GM21723 (cell line): ENCODE results near the gene CHRNA4.

Source experiments
- ATAC-seq: cut with Tn5 transposase; IDR thresholded peaks from one replicate; pipeline ENCODE4 v1.9.1; 2021; ENCODE audit warnings: mild to moderate bottlenecking, moderate library complexity; ENCODE audit not compliant: unreplicated experiment

CHRNA4 gene

DNA sequence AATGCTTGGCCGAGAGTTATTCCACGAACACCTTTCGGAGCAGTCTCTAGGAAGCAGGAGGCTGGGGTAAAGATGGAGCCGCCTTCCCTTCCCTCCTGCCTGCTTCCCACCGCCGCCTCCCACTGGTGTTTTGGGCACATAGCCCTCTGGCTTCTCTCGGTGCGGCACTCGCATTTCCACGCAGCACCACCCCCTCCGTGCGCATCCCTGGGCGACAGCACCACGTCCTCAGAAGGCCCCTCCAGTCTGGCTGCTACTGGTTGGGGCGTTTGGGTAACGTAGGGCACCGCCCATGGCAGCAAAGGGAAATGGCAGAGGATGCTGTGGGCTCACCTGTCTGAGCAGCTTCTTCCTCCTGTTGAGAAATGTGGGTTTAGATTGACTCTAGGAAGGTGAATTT is 65.7 kb downstream of the CHRNA4 start:
- no peak for ATAC-seq

DNA sequence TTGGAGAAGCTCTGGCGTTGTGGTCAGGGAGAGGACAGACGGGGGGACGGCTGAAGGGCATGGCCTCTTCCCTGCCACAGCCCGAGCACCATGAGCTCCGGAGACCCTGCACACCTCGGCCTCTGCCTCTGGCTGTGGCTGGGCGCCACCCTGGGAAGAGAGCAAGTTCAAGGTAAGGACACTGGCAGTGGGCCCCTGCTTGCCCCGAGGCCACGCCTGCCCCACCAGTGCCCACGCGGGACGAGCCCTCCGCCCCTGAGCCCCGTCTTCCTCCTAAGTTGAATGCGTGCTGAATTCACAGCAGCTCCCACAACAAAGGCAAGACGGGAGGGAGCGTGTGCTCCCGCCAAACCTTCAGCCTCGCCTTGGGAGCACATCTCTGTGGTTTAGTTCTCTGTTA is 66.1 kb downstream of the CHRNA4 start:
- no peak for ATAC-seq

DNA sequence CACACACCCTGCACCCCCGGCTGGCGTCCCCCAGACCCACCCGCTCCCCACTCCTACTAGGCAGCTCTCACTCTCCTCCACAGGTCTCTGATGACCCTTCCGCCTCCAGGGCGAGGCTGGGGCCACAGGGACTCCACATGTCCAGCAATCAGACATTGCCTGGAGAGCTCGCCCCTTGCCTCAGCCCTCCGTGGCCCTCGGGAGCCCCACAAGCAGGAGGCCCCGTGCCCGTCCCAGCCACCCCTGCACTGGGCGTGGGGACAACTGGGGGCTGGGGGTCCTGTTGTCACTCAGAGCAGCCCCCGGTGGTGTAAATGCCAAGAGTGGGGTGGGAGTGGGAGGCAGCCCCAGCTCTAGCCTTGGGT is 66.6 kb downstream of the CHRNA4 start:
- ATAC-seq, result no peak

DNA sequence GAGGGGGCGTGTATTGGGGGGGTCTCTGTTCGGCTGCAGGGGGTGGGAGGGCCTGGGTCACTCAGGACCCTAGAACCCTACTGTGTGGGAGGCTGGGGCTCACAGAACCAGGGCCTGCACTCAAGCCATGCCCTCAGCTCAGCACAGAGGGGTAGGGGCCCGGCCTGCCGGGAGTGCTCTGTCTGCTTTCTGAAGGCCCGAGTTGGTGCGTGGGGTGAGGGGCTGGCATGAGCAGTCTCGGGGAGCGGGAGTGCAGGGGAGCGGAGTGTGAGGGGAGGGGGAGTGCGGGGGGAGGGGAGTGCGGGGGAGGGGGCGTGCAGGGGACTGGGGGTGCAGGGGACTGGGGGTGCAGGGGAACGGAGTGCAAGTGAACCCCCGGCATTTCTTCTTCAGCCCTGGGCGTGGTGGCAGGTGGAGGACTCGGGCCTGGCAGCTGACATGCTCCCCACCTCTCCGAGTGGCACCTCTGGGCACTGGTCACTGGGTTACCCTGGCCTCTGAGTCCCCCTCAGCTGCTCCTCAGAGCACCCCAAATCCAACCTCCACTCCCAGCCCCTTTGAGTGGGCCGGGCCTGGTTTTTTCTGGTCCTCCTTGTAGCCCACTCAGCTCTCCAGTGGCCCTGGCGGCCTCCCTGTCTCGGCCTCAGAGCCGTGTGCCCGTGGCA is 67.1 kb downstream of the CHRNA4 start:
- no peak for ATAC-seq

DNA sequence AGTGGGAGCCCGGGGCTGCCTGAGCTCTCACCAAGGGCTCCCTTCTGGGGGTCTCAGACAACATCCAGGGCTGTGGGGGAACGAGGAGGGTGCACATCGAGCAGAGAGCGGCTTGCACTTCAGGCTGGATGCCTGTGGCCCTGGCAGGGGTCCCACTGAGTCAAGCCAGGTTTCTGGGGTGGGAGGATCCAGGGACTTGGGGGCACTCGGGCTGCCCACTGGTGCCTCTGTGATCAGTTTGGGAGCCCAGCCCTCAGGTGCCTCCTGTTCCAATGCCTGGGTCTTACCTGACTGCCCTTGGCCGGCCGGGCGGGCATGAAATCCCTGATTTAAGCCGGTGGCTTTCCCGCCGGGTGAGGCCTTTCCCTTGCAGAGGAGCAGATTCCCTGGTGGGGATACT is 67.7 kb downstream of the CHRNA4 start:
- ATAC-seq, result no peak
